MM.1S (cell line): ENCODE results near the gene SYPL1.

Experiments used
- EZH2 ChIP-seq: fragments of 300-600 bp; sonication (generic); optimal IDR thresholded peaks from 2 replicates; pipeline ENCODE3; 2017; ENCODE audit warnings: low read depth, mild to moderate bottlenecking, antibody characterized with exemption, low read length, mixed read lengths
- EZH2phosphoT487 ChIP-seq: fragments of 300-600 bp; sonication (generic); IDR thresholded peaks from 2 replicates; pipeline ENCODE4 v1.6.1; 2018; ENCODE audit warnings: antibody characterized with exemption, low read length
- TF ChIP-seq, protein P1 (sequence below): fragments of 300-600 bp; sonication (generic); IDR thresholded peaks from 2 replicates; pipeline ENCODE4 v1.5.1; 2016; ENCODE audit warnings: antibody characterized with exemption, low read length, mixed read lengths

DNA sequence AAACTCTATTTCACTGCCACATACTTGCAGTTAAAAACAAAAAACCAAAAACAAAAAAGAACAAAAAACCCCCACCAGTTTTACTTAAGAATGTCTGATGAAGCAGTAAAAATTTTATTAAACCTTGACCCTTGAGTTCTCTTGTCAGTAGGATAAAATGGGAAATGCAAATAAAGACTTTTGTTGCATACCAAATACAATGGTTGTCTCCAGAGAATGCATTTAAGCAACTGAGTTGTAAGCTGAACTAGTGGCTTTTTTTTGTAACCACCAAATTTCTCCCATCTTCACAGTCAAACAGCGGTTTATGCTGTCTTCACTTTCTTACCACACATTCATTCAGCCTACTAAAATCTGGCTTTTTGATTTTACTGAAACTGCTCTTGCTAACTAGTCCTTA lies 3.1 kb downstream of the SYPL1 start:
- TF ChIP-seq, protein P1, sequence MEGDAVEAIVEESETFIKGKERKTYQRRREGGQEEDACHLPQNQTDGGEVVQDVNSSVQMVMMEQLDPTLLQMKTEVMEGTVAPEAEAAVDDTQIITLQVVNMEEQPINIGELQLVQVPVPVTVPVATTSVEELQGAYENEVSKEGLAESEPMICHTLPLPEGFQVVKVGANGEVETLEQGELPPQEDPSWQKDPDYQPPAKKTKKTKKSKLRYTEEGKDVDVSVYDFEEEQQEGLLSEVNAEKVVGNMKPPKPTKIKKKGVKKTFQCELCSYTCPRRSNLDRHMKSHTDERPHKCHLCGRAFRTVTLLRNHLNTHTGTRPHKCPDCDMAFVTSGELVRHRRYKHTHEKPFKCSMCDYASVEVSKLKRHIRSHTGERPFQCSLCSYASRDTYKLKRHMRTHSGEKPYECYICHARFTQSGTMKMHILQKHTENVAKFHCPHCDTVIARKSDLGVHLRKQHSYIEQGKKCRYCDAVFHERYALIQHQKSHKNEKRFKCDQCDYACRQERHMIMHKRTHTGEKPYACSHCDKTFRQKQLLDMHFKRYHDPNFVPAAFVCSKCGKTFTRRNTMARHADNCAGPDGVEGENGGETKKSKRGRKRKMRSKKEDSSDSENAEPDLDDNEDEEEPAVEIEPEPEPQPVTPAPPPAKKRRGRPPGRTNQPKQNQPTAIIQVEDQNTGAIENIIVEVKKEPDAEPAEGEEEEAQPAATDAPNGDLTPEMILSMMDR, result no peak
- TF ChIP-seq EZH2, result no peak
- TF ChIP-seq EZH2phosphoT487, result no peak
